HL-60/S4 treated with retinoic acid at 250 ng/mL for 4 days and 3 days (cell line): Measurements from ENCODE around the gene CATSPERE.

Experiments
- in situ Hi-C: fragments of 300-500 bp; cut with MboI; formaldehyde crosslinking; loops from 2 replicates; pipeline ENCODE4 v1.7.0; 2022; ENCODE audit warnings: low sequenced_read_pairs

Gene CATSPERE, protein sequence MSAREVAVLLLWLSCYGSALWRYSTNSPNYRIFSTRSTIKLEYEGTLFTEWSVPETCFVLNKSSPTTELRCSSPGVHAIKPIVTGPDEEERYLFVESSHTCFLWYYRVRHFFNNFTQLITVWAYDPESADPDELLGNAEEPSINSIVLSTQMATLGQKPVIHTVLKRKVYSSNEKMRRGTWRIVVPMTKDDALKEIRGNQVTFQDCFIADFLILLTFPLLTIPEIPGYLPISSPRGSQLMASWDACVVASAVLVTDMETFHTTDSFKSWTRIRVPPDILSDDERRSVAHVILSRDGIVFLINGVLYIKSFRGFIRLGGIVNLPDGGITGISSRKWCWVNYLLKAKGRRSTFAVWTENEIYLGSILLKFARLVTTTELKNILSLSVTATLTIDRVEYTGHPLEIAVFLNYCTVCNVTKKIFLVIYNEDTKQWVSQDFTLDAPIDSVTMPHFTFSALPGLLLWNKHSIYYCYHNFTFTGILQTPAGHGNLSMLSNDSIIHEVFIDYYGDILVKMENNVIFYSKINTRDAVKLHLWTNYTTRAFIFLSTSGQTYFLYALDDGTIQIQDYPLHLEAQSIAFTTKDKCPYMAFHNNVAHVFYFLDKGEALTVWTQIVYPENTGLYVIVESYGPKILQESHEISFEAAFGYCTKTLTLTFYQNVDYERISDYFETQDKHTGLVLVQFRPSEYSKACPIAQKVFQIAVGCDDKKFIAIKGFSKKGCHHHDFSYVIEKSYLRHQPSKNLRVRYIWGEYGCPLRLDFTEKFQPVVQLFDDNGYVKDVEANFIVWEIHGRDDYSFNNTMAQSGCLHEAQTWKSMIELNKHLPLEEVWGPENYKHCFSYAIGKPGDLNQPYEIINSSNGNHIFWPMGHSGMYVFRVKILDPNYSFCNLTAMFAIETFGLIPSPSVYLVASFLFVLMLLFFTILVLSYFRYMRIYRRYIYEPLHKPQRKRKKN

DNA sequence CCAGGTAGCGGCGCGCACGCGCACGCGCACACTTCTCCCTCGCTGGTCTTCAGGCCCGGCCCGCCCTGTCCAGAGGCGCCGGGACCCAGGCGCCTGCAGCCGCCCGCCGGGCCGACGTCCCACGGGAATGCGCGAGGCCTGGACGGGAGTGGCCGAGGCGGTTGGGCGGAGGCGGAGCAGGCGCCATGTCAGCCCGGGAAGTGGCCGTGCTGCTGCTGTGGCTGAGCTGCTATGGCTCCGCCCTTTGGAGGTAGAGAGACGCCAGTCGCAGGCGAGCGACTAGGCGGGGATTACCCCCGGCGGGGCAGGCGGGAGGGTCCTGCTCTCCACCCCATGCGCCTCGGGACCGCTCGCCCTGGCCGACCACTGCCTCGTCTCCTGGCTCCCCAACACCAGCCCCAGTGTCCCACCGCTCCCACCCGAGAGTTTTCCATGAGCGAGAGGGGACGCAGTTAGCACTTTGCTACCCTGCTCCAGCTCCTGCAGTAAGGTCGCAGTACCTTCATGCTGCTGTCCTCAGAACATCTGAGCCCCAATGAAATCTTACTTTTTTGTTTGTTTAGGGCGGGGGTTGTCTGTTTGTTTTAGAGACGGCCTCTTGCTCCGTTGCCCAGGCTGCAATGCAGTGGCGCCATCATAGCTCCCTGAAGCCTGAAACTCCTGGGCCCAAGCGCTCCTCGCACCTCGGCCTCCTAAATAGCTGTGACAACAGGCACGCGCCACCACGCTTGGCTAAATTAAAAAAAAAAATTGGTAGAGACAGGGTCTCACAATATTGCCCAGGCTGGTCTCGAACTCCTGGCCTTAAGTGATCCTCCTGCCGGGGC lies at the start of gene CATSPERE:
Gene CATSPERE, plus strand, starts transcription at position 29 of the 827 bp plus-strand sequence. Its CDS starts 157 bp downstream, at position 186.
- in situ Hi-C loops: no loop called here

DNA sequence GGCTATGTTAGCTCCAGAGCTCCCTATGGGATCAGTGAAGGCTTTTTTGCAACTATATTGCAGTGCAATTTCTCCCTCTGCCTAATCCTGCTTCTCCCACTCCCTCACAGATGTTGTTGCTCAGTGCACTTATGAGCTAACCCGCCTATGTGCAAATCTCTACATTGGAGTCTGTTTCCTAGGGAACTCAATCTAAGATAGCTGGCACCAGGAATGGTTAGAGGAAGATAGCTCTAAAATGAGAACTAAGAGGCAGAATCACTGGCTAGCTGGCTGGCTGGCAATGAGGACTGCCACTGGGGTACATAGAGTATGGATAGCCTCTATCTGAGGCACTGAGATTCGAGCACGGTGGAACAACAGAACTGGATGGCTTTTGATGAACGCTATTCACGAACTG lies 48.9 kb upstream of the CATSPERE start:
- in situ Hi-C loops: no loop called here

DNA sequence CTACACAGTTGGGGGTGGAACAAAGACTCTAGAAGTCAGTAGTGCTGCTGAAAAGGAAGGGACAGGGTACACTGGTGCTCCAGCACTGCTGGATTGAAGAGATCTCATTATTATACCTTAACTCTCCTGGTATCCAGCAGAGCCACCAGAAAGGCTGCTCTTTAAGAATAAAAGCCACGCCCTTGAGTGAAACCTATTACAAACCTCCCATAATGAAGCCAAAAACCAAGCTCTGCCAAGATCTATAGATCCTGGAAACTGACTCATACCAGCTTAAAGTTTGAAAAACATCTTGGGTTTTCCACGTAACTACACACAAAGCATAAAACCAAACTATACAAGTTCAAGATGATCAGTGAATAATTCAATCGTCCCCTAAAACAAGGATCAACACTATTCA lies 47.3 kb upstream of the CATSPERE start:
- in situ Hi-C loops: no loop called here

- in situ Hi-C loops: no loop called here
These were observed 46.5 kb upstream of the CATSPERE start for GRCh38 chr1:244414543-244414942.

DNA sequence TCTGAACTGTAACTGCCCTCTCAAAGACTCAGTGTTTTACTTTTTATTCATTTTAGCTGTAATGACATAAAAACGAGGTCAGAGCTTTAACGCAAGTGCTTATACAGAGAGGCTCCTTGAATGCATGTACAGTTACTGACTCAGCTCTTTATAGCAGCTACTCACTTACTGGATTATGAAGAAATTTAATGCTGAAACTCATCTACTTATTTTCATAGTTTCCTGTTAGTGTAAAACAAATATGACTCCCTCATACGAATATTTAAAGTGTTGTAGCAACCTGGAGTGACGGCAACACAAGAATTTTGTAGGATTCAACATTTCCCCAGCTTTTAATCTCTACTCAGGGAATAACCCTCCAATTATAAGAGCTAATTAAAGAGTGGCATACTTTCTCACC lies 42.0 kb upstream of the CATSPERE start:
- in situ Hi-C loops: no loop called here

GRCh38 chr1:244422174-244422573 lies 38.9 kb upstream of the CATSPERE start:
- in situ Hi-C loops: no loop called here

DNA sequence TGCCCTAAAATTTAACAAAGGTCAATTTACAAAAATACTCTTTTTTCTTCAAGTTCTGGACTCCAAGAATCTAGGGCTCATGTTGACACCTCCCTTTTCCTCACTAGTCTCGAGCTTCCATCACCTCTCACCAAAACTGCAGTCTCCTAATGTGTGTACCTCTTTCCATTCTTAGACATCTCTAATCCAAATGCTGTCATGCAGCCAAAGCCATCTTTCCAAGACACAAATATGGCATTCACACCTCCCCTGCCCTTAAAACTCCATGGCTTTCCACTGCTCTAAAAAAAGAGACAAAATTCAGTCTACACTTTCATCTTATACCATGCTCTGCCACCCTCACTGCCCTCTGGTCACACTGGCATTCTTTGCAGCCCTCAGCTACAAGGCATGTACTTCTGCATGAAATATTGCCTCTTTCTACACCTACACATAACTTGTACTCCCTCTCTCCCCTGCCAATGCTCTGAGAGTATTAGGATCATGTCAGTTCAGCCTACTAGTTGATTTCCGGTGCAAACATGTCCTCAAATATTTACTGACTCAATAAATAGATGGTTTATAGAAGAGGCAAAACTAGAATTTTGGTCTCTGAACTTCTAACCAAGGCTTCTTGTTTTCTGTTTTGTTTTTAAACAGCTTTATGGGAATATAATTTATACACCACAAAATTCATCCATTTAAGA lies 36.3 kb upstream of the CATSPERE start:
- in situ Hi-C loops: no loop called here

DNA sequence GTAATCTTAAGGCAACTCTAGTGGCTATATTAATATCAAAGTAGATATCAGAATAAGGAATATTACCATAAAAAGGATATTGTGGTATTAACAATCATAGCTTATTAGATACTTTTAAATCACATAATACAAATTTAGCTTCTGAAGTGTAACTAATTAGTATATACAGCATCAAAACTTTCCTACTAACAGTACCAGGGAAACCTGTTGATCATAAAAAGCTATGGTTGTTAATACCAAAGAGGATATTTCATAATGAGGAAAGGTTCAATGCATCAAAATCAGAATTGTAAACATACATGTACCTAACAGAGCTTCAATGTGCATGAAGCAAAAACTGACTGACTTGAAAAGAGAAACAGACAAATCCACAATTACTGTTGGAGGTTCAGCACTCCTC lies 33.4 kb upstream of the CATSPERE start:
- in situ Hi-C loops: no loop called here

DNA sequence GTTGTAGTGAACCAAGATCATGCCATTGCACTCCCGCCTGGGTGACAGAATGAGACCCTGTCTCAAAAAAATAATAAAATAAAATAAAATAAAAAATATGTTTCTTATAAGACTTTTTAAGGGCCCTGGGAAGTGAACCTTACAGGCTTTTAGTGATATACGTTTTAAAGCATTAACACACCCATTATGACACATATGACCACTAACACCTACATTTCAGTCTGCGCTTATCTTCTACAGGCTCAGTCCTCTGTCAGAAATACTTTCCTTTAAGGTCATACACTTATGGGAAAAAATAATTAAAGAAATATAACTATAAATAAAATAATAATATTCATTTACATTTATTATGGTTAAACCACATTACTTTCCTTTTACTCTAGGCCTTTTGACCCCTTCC lies 31.3 kb upstream of the CATSPERE start:
- in situ Hi-C loops: no loop called here

DNA sequence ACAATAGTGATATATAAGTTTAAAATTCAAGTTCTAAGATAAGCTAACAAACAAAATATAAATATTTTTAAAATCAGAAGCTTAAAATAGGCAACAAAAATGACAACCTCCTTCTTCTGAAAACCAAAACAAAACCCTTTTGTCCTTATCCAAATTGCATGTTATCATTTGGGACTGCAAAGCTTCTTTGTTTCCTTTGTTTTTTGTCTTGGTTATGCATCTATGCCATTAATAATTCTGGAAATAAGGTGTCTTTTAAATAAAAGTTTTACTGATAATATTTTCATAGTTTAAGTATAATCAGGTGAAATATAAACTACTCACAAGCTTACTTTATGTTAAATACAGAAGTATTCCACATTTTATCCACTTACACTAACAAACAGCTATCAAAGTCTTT lies 29.9 kb upstream of the CATSPERE start:
- in situ Hi-C loops: no loop called here

- in situ Hi-C loops: no loop called here
These were observed 25.4 kb upstream of the CATSPERE start for GRCh38 chr1:244435562-244436205.

DNA sequence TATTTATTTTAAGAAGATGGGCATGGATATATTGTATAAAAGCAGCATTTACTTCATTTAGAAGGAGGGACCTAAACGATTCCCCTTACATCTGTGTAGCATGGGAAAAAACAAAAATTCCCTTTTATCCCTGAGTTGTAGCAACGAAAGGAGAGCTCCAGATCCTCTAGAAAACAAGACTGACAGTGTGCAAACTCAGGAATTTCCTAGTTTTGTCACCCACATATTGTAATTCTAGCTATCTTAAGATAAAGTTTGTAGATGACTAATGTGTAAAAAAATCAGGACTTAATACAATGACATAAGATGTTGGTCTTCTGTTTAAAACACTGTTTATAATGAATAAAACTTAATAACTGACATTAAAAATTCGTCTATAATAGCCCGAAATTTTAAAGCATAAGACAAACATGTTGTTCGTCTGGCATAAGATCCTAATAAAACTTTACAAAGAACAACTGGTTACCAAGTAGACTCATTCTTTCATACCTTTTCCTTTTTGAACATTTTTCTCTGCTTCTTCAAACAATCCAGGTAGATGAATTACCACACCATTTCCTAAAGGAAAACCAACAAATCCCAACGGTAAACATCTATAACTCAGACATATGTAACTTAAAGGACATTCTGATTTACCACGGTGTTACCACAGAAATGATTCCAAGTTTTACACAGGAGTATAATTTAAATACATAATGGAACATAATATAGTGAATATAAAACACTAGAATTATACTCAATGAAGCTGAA lies 24.6 kb upstream of the CATSPERE start:
- in situ Hi-C loops: no loop called here

- in situ Hi-C loops: no loop called here
These were observed 24.0 kb upstream of the CATSPERE start for GRCh38 chr1:244437086-244437468.

- in situ Hi-C loops: no loop called here
These were observed 21.6 kb upstream of the CATSPERE start for GRCh38 chr1:244439391-244440032.

- in situ Hi-C loops: no loop called here
These were observed 18.2 kb upstream of the CATSPERE start for GRCh38 chr1:244442850-244443249.

DNA sequence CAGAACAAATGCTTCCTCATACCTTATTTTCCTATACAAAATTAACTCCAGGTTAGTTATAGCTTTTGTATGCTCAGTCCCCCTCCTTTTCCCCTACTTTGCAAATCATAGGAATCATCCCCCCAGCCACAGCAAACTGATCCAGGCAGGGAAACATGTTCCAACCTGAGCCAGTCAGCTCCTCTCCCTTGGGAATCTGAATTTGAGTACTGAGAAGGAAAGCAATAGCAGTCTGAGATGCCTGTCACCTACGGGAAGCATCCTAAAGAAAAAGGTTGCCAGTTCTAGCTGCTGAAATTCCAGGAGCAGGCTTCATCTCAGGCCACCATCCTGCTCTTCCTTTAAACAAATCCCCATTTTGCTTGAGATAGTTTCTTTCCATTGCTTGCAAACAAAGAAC lies 16.2 kb upstream of the CATSPERE start:
- in situ Hi-C loops: no loop called here

DNA sequence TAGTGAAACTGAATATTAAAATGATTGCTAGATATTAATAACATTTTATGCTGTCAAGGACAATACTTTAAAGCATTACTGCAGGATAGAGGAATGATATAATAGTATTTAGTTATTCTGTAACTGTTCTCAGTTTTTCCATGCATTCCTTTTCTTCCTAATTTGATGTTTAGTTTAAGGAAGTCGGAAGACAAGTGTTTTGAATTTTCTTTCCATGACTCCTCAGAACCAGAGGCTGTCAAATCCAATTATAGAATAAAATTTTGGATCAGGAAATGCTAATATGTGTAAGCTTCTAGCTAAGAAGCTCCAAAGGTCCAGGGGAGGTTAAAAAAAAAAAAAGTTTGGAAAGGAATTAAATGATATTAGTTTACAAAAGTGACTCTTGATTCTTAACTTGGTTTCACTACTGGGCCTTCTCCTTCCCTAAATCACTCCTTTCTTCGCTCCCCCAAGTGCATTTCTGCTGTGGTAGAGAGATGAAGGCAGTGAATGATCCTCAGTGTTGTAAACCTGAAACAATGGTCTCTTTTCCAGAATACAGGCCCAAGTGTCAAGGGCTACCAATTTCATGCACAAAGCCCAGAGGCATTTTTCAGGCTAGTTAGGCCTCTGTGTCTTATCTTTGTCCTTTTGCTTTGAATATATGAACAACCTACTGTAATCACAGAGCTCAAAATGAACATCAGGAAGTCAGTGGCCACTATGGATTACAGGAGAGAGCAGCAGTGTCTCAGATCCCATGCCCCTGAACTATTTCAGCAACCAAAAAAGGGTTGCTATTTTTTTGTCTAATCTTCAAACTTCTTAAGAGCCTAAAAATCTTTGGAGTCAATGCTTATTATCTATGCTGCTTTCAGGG lies 15.5 kb upstream of the CATSPERE start:
- in situ Hi-C loops: no loop called here

GRCh38 chr1:244447024-244447423 lies 14.0 kb upstream of the CATSPERE start:
- in situ Hi-C loops: no loop called here
